GM18867 (cell line): Measurements from ENCODE around the gene TMEM235.

Experiments used
- ATAC-seq: cut with Tn5 transposase; IDR thresholded peaks from one replicate; pipeline ENCODE4 v1.9.1; 2021; ENCODE audit warnings: mild to moderate bottlenecking, moderate library complexity; ENCODE audit not compliant: unreplicated experiment

The TMEM235 gene

GRCh38 chr17:78236362-78237127 lies 5.1 kb downstream of the TMEM235 start:
- no peak for ATAC-seq

GRCh38 chr17:78237401-78238012 lies 6.1 kb downstream of the TMEM235 start:
- ATAC-seq: no peak

- no peak for ATAC-seq
These were observed 7.5 kb downstream of the TMEM235 start for GRCh38 chr17:78238823-78239488.

GRCh38 chr17:78239489-78239931 lies 8.1 kb downstream of the TMEM235 start:
- ATAC-seq: no peak

GRCh38 chr17:78240012-78240655 lies 8.7 kb downstream of the TMEM235 start:
- no peak for ATAC-seq

GRCh38 chr17:78240839-78241238 lies 9.4 kb downstream of the TMEM235 start:
- ATAC-seq: no peak

- no peak for ATAC-seq
These were observed 10.0 kb downstream of the TMEM235 start for GRCh38 chr17:78241277-78242023.

GRCh38 chr17:78242024-78242742 lies 10.8 kb downstream of the TMEM235 start:
- ATAC-seq: no peak

- no peak for ATAC-seq
These were observed 15.9 kb downstream of the TMEM235 start for GRCh38 chr17:78247304-78247703.

GRCh38 chr17:78248051-78248914 lies 16.9 kb downstream of the TMEM235 start:
- no peak for ATAC-seq

- no peak for ATAC-seq
These were observed 17.8 kb downstream of the TMEM235 start for GRCh38 chr17:78249074-78249817.

- ATAC-seq: no peak
These were observed 18.7 kb downstream of the TMEM235 start for GRCh38 chr17:78249818-78250806.

GRCh38 chr17:78250891-78251772 lies 19.7 kb downstream of the TMEM235 start:
- ATAC-seq: peak; percentile 62

- ATAC-seq: no peak
These were observed 20.3 kb downstream of the TMEM235 start for GRCh38 chr17:78251773-78252103.

- no peak for ATAC-seq
These were observed 20.7 kb downstream of the TMEM235 start for GRCh38 chr17:78252111-78252634.
